ENCODE results near the gene LRBA.

DNA sequence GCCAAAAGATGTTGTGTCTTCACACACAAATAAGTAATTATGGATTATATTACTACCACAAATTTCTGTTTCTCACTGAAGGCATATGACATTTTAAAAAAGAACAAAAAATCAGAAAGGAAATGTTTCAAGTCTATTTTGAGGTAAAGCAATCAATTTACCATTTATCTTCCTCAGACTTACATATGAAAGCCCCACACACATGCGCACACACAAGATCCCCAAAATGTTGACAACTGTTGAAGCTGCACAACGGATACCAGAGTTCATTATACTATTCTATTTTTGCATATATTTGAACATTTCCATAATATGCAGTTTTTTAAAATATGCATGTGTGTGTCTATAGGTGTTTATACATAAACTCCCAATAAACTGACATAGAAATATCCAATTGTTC, 2.7 kb downstream of the LRBA start:
- TF ChIP-seq POLR2A (IDR thresholded peaks at IDR 0.05; ENCODE audit: low read depth, low read length) (no peak), POLR2AphosphoS5 (IDR thresholded peaks at IDR 0.05; ENCODE audit: low read depth, low read length) (no peak), SPI1 (IDR thresholded peaks at IDR 0.05; ENCODE audit: low read depth, low read length) (no peak), TAF1 (IDR thresholded peaks at IDR 0.05; ENCODE audit: low read depth, low read length) (no peak)

Data from GM12891 (cell line).